ENCODE results near the gene PRM3.
"Not testable (repeated sequence)": the region's sequence is repeated elsewhere in the genome, so short reads cannot be mapped to it uniquely, and the experiment has no call there.

PRM3 gene

GRCh38 chr16:11306381-11306780 is 33.0 kb upstream of the PRM3 start:
- in situ Hi-C loops (cut with MboI; ENCODE audit: low sequenced_read_pairs), result no loop called here

GRCh38 chr16:11303405-11304138 is 30.1 kb upstream of the PRM3 start:
- in situ Hi-C loops (cut with MboI; ENCODE audit: low sequenced_read_pairs), result no loop called here

GRCh38 chr16:11302977-11303376 is 29.5 kb upstream of the PRM3 start:
- in situ Hi-C loops (cut with MboI; ENCODE audit: low sequenced_read_pairs), result no loop called here

GRCh38 chr16:11301645-11302501 is 28.4 kb upstream of the PRM3 start:
- in situ Hi-C loops (cut with MboI; ENCODE audit: low sequenced_read_pairs), result no loop called here

- in situ Hi-C loops (cut with MboI; ENCODE audit: low sequenced_read_pairs), result no loop called here
Observed at GRCh38 chr16:11300560-11300892, 27.1 kb upstream of the PRM3 start.

GRCh38 chr16:11299865-11300559 is 26.6 kb upstream of the PRM3 start:
- in situ Hi-C loops (cut with MboI; ENCODE audit: low sequenced_read_pairs), result no loop called here

- in situ Hi-C loops (cut with MboI; ENCODE audit: low sequenced_read_pairs), result not testable (repeated sequence)
Observed at GRCh38 chr16:11298950-11299547, 25.6 kb upstream of the PRM3 start.

- in situ Hi-C loops (cut with MboI; ENCODE audit: low sequenced_read_pairs), result no loop called here
Observed at GRCh38 chr16:11298143-11298900, 24.9 kb upstream of the PRM3 start.

GRCh38 chr16:11297492-11298142 is 24.2 kb upstream of the PRM3 start:
- in situ Hi-C loops (cut with MboI; ENCODE audit: low sequenced_read_pairs), result no loop called here

GRCh38 chr16:11296706-11297491 is 23.5 kb upstream of the PRM3 start:
- in situ Hi-C loops (cut with MboI; ENCODE audit: low sequenced_read_pairs), result no loop called here

- in situ Hi-C loops (cut with MboI; ENCODE audit: low sequenced_read_pairs), result no loop called here
Observed at GRCh38 chr16:11296351-11296705, 22.9 kb upstream of the PRM3 start.

GRCh38 chr16:11295672-11296071 is 22.2 kb upstream of the PRM3 start:
- in situ Hi-C loops (cut with MboI; ENCODE audit: low sequenced_read_pairs), result no loop called here

- in situ Hi-C loops (cut with MboI; ENCODE audit: low sequenced_read_pairs), result no loop called here
Observed at GRCh38 chr16:11292076-11292748, 18.8 kb upstream of the PRM3 start.

GRCh38 chr16:11291091-11291703 is 17.8 kb upstream of the PRM3 start:
- in situ Hi-C loops (cut with MboI; ENCODE audit: low sequenced_read_pairs), result no loop called here

GRCh38 chr16:11290102-11290893 is 16.9 kb upstream of the PRM3 start:
- in situ Hi-C loops (cut with MboI; ENCODE audit: low sequenced_read_pairs), result no loop called here

GRCh38 chr16:11289696-11290095 is 16.3 kb upstream of the PRM3 start:
- in situ Hi-C loops (cut with MboI; ENCODE audit: low sequenced_read_pairs), result not testable (repeated sequence)

GRCh38 chr16:11289202-11289601 is 15.8 kb upstream of the PRM3 start:
- in situ Hi-C loops (cut with MboI; ENCODE audit: low sequenced_read_pairs), result no loop called here

GRCh38 chr16:11285842-11286241 is 12.4 kb upstream of the PRM3 start:
- in situ Hi-C loops (cut with MboI; ENCODE audit: low sequenced_read_pairs), result no loop called here

Measured in HL-60/S4 treated with phorbol 12-myristate 13-acetate at 8.2 ng/mL for 4 days and 3 days (cell line).